ENCODE data around the gene HYAL4. TPM values are rescaled to one million over a fixed set of nuclear protein-coding genes. Genes with fewer than 3 reads are reported as not detected.

Gene HYAL4
- total and polyA plus RNA-seq, 2 donors (not counting 1 experiment from before 2014, with no cell fraction given), result 0.42 TPM; not detected in 1

- Mint-ChIP-seq H3K27me3 (no peaks in the 10 kb centered on the region), H3K4me3 (no peak overlapping the region), H3K9me3 (ENCODE audit: insufficient read depth) (peaks cover 4% of the 10 kb centered on the region), H3K4me1 (no peaks in the 10 kb centered on the region), H3K27ac (no peak overlapping the region)
- no peaks in the 10 kb centered on the region for H3K4me1 ChIP-seq (ENCODE audit: control insufficient read depth in 2 of 2, insufficient read depth in 2 of 2, low read length in 2 of 2)
- no peak overlapping the region for H3K9ac ChIP-seq (ENCODE audit: low read length)
- H4K20me1 ChIP-seq (ENCODE audit: control insufficient read depth, insufficient read depth, low read length, poor library complexity, severe bottlenecking), result no peaks in the 10 kb centered on the region
- DNase-seq (no peak), ATAC-seq (ENCODE audit: low read depth) (no peak)
- no peaks in the 10 kb centered on the region for H3K79me2 ChIP-seq (ENCODE audit: control insufficient read depth, insufficient read depth, low read length)
- intact Hi-C loops (cut with micrococcal nuclease), result no loop called here
- H3K4me2 ChIP-seq (replicated peaks; ENCODE audit: low read depth, low read length, poor library complexity, severe bottlenecking), result no peak overlapping the region
- no peaks in the 10 kb centered on the region for H3K36me3 ChIP-seq (replicated peaks in 1 of 2; ENCODE audit: control extremely low read depth in 1 of 2, control insufficient read depth in 1 of 2, extremely low read depth in 1 of 2, insufficient read depth in 2 of 2, low read length in 1 of 2)
- peaks cover 0 to 12% (median 8%) of the 10 kb centered on the region in 3 donors for H3K9me3 ChIP-seq (ENCODE audit: control extremely low read depth in 1 of 3, control insufficient read depth in 2 of 3, insufficient read depth in 1 of 3, low read length in 2 of 3)
- POLR2A ChIA-PET, result no interaction called here
- TF ChIP-seq CTCF (IDR thresholded peaks at IDR 0.05), result no peak
- no peak for TF ChIP-seq EZH2 (IDR thresholded peaks at IDR 0.05; ENCODE audit: borderline replicate concordance, insufficient read depth, low read depth, low read length, poor library complexity, severe bottlenecking)
- no peak overlapping the region for H3K4me3 ChIP-seq (ENCODE audit: control extremely low read depth in 1 of 5, extremely low read depth in 1 of 5, insufficient read depth in 1 of 5, low read depth in 2 of 5, low read length in 4 of 5)
- CTCF ChIA-PET, result no interaction called here
- no peak overlapping the region for H2AFZ ChIP-seq (ENCODE audit: insufficient read depth, low read depth, low read length, poor library complexity, severe bottlenecking)
- H3K27me3 ChIP-seq (replicated peaks in 1 of 4; ENCODE audit: control extremely low read depth in 1 of 4, control insufficient read depth in 3 of 4, insufficient read depth in 4 of 4, low read length in 3 of 4), result no peaks in the 10 kb centered on the region
- H3K27ac ChIP-seq (ENCODE audit: low read length in 2 of 2), result no peak overlapping the region
Observed at GRCh38 chr7:123811056-123811455, 33.9 kb upstream of the HYAL4 start.

GRCh38 chr7:123816916-123817315 is 28.1 kb upstream of the HYAL4 start:
- CTCF ChIA-PET, result no interaction called here
- H3K4me1 Mint-ChIP-seq, result no peaks in the 10 kb centered on the region
- H3K27ac ChIP-seq (ENCODE audit: low read length in 2 of 2), result no peak overlapping the region
- H2AFZ ChIP-seq (ENCODE audit: insufficient read depth, low read depth, low read length, poor library complexity, severe bottlenecking), result no peak overlapping the region
- intact Hi-C loops (cut with micrococcal nuclease), result no loop called here
- H3K4me1 ChIP-seq (ENCODE audit: control insufficient read depth in 2 of 2, insufficient read depth in 2 of 2, low read length in 2 of 2), result no peaks in the 10 kb centered on the region
- peaks cover 0 to under 1% (median 0%) of the 10 kb centered on the region in 3 donors for H3K9me3 ChIP-seq (ENCODE audit: control extremely low read depth in 1 of 3, control insufficient read depth in 2 of 3, insufficient read depth in 1 of 3, low read length in 2 of 3)
- H3K4me3 ChIP-seq (ENCODE audit: control extremely low read depth in 1 of 5, extremely low read depth in 1 of 5, insufficient read depth in 1 of 5, low read depth in 2 of 5, low read length in 4 of 5), result no peak overlapping the region
- H3K27me3 ChIP-seq (replicated peaks in 1 of 4; ENCODE audit: control extremely low read depth in 1 of 4, control insufficient read depth in 3 of 4, insufficient read depth in 4 of 4, low read length in 3 of 4), result no peaks in the 10 kb centered on the region
- H3K4me3 Mint-ChIP-seq, result no peak overlapping the region
- no peak for TF ChIP-seq EZH2 (IDR thresholded peaks at IDR 0.05; ENCODE audit: borderline replicate concordance, insufficient read depth, low read depth, low read length, poor library complexity, severe bottlenecking)
- TF ChIP-seq CTCF (IDR thresholded peaks at IDR 0.05), result no peak
- no peaks in the 10 kb centered on the region for H3K79me2 ChIP-seq (ENCODE audit: control insufficient read depth, insufficient read depth, low read length)
- ATAC-seq (ENCODE audit: low read depth), result no peak
- WGBS (ENCODE audit: insufficient coverage), result 100% methylated on average over 1 of the region's 3 CpGs
- POLR2A ChIA-PET, result no interaction called here
- DNase-seq, result no peak
- H4K20me1 ChIP-seq (ENCODE audit: control insufficient read depth, insufficient read depth, low read length, poor library complexity, severe bottlenecking), result no peaks in the 10 kb centered on the region
- no peak overlapping the region for H3K27ac Mint-ChIP-seq
- H3K27me3 Mint-ChIP-seq, result no peaks in the 10 kb centered on the region
- H3K9ac ChIP-seq (ENCODE audit: low read length), result no peak overlapping the region
- no peaks in the 10 kb centered on the region for H3K9me3 Mint-ChIP-seq (ENCODE audit: insufficient read depth)
- no peak overlapping the region for H3K4me2 ChIP-seq (replicated peaks; ENCODE audit: low read depth, low read length, poor library complexity, severe bottlenecking)
- H3K36me3 ChIP-seq (replicated peaks in 1 of 2; ENCODE audit: control extremely low read depth in 1 of 2, control insufficient read depth in 1 of 2, extremely low read depth in 1 of 2, insufficient read depth in 2 of 2, low read length in 1 of 2), result no peaks in the 10 kb centered on the region
